Activated T-cell treated with anti-CD3 and anti-CD28 coated beads, Interleukin-2, amount 50 U/mL, for 24 hours (primary cell): ENCODE data around the gene PNMA5.

Source experiments
- DNase-seq: peaks from one replicate; pipeline ENCODE4 v3.0.0-alpha.2; 2020
- H3K27ac Mint-ChIP-seq: 2 replicates; pipeline ENCODE4 v1.8.0; 2020; ENCODE audit warnings: mild to moderate bottlenecking, mixed read lengths
- H3K27me3 Mint-ChIP-seq: 2 replicates; pipeline ENCODE4 v1.8.0; 2020; ENCODE audit warnings: mixed read lengths
- H3K36me3 Mint-ChIP-seq: 2 replicates; pipeline ENCODE4 v1.8.0; 2020; ENCODE audit warnings: low read depth, mixed read lengths
- H3K4me1 Mint-ChIP-seq: 2 replicates; pipeline ENCODE4 v1.8.0; 2020; ENCODE audit warnings: low read depth, mixed read lengths
- H3K4me3 Mint-ChIP-seq: 2 replicates; pipeline ENCODE4 v1.8.0; 2020; ENCODE audit warnings: mild to moderate bottlenecking, moderate library complexity, mixed read lengths
- H3K9me3 Mint-ChIP-seq: 2 replicates; pipeline ENCODE4 v1.8.0; 2020; ENCODE audit warnings: mixed read lengths

Gene PNMA5

DNA sequence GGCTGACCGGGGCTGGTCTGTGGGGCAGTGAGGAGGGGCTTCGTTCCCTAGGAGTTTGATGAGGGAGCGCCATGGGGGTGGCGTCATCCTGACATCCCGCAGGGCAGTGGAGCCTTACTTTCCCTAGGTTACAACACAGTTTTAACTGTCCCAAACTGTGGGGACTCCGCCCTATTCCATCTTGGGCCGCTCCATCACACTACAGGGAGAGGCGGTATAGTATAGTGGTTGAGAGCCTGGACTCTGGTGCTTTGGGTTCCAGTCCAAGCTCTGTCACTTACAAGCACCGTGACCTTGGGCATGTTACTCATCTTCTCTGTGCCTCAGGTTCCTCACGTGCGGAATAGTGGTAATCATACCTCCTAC is 51.9 kb downstream of the PNMA5 start:
- H3K27ac Mint-ChIP-seq, result peak overlapping the region; percentile 91
- H3K36me3 Mint-ChIP-seq, result peaks cover 2% of the 10 kb centered on the region
- DNase-seq, result no peak
- no peaks in the 10 kb centered on the region for H3K9me3 Mint-ChIP-seq
- peaks cover 16% of the 10 kb centered on the region for H3K27me3 Mint-ChIP-seq
- peak overlapping the region; percentile 83 for H3K4me3 Mint-ChIP-seq
- peaks cover 6% of the 10 kb centered on the region for H3K4me1 Mint-ChIP-seq

- Mint-ChIP-seq H3K9me3 (no peaks in the 10 kb centered on the region), H3K27ac (peak overlapping the region; percentile 91), H3K4me1 (peaks cover 6% of the 10 kb centered on the region), H3K36me3 (peaks cover 2% of the 10 kb centered on the region), H3K27me3 (peaks cover 15% of the 10 kb centered on the region), H3K4me3 (peak overlapping the region; percentile 83)
- DNase-seq, result peak; percentile 93
These were observed 52.4 kb downstream of the PNMA5 start for GRCh38 chrX:152941328-152942076.
